SW480 (cell line): Measurements from ENCODE around the gene PCID2.

Experiments
- DNase-seq: peaks from one replicate; pipeline ENCODE4 v3.0.0-alpha.2; 2016; ENCODE audit warnings: low spot score

The PCID2 gene

GRCh38 chr13:113219256-113219940 lies 10.9 kb upstream of the PCID2 start:
- DNase-seq = no peak

- no peak for DNase-seq
These were observed 10.1 kb upstream of the PCID2 start for GRCh38 chr13:113218586-113218985.

- DNase-seq = peak; percentile 56
These were observed 8.0 kb upstream of the PCID2 start for GRCh38 chr13:113216254-113217048.

DNA sequence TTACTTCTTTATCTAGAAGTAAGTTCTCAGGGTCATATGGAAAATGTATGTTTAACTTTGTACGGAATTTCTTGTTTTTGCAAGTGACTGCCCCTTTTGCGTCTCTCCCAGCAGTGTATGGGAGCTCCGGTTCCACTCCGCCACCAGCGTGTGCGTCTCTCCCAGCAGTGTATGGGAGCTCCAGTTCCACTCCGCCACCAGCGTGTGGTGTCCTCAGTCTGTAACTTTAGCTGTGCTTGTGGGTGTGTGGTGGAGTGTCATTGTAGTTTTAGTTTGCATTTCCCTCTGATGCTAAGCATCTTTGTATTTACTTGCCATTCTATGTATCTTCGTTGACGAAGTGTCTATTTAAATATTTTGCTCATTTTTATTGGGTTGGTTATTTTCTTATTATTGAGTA lies 3.3 kb upstream of the PCID2 start:
- no peak for DNase-seq

GRCh38 chr13:113210833-113211232 lies 2.4 kb upstream of the PCID2 start:
- DNase-seq = no peak

GRCh38 chr13:113209759-113210421 lies 1.4 kb upstream of the PCID2 start:
- peak; percentile 85 for DNase-seq

DNA sequence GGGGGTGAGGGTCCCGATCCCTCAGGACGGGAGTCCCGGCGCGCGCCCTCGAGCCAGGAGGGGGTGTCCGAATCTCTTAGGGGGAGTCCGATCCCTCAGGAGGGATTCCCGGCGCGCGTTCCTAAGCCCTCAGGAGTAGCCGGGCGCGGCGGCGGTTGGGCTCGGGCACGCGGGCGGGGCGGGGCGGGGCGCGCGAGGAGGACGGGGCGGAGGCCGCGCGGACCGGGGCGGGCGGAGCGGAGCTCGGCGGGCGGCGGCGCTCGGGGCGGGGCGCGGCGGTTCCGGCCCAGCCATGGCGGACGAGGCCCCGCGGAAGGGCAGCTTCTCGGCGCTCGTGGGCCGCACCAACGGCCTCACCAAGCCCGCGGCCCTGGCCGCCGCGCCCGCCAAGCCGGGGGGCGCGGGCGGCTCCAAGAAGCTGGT lies 878 bp upstream of the PCID2 start, which contains the start of gene CUL4A:
Gene CUL4A, plus strand, starts transcription at position 278 of the 423 bp plus-strand sequence. Its CDS starts 15 bp downstream, at position 293.
- DNase-seq = peak; percentile 77

- DNase-seq = peak; percentile 46
These were observed 514 bp downstream of the PCID2 start for GRCh38 chr13:113207890-113208420.

DNA sequence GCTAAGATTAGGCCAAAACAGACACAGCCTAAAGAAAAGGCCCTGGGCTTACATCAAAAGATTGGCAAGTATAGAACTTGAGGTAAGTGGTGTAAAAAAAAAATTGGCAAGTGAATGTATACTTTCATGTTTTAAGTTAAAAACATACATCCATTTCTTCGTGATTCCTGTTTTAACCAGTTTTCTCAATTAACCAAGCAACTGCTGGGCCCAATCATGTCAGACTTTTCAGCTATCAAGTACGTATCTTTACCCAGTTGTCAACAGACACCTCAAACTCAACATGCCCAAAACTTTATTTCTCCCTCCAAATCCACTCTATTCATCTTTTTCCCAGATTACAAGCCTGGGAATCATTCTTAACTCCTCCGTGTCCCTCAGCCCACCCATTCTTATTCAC lies 1.0 kb downstream of the PCID2 start:
- no peak for DNase-seq

GRCh38 chr13:113205428-113205931 lies 3.0 kb downstream of the PCID2 start:
- no peak for DNase-seq

- no peak for DNase-seq
These were observed 4.1 kb downstream of the PCID2 start for GRCh38 chr13:113204378-113204734.

GRCh38 chr13:113203507-113204377 lies 4.7 kb downstream of the PCID2 start:
- DNase-seq = no peak

- DNase-seq = no peak
These were observed 5.6 kb downstream of the PCID2 start for GRCh38 chr13:113202912-113203311.

DNA sequence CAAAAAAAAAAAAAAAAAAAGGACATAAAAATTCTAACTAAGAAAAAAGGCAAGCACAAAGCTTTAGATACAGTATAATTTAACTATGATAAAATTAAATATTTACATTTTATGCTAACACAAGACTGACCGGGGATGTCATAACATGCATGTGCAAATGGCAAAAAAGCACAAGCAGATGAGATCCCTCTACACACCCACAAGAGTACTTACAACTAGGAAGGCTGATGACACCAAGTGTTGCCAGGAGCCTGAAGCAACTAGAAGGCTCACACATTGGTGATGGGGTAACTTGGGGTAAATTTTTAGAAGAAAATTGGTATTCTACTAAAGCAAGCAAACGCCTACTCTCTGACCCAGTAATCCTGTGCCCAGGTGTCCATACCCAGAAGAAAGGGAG lies 6.7 kb downstream of the PCID2 start:
- no peak for DNase-seq

DNA sequence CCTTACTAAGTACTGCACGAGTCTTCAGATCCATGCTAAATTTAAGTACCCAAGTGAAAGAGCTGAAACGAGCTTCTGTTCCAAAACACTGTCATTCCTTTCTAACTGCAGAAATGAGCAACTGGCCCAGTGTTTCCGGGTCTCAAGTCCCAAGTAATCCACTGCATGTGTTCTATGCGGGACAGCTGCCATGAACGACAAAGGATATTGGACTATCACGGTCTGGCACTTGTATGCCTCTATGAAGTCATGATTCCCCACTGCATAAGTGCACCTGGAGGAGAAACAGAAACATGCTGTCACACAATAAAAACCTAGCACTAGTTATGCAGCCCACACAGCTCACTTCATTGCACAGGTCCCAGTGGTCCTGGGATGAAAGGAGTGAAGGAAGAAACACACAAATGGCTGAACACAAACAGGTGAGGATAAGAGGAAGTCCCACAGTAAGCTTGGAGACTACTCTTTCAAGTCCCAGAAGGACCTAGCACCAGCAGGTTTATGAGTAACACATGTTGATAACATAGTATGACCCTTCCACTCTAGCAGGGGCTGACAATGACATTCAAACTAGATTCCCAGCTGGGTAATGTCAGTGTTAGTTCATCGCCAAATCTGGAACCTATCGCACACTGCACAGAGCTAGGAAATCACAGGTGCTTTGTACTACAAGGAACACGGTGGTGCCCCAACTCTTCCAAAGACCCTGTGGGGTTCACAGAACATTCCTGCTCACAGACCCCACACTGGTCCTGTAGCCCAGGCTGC lies 11.3 kb downstream of the PCID2 start:
- DNase-seq = no peak

DNA sequence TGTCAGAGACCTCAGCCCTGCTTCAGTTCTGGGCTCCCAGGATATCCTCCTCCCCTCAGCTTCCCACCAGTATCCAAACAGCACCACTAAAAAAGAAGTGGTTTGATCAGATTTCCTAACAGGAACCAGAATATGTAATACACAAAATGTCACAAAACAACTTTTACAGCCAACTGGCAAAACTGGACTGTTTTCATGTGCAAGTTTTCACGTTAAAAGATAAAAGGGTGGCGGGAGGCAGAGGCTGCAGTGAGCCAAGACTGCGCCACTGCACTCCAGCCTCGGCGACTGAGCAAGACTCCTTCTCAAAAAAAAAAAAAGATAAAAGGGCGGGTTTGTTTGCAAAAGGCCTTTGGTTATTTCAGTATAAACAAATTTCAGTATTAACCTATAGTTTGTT lies 13.1 kb downstream of the PCID2 start:
- no peak for DNase-seq

DNA sequence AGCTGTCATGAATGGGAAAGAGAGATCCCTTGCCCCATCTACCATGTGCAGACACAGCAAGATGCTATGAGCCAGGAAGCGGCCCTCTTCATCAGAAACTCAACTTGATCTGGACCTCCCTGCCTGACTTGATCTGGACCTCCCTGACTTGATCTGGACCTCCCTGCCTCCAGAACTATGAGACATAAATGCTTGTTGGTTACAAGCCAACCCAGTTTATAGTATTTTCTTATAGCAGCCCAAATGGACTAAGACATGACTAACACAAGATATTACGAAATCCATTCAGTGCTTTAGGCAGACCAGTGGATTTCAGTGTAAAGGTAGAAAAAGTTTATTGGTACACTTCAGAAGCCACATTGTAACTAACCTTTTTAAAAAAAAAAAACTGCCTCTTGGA lies 15.6 kb downstream of the PCID2 start:
- no peak for DNase-seq

DNA sequence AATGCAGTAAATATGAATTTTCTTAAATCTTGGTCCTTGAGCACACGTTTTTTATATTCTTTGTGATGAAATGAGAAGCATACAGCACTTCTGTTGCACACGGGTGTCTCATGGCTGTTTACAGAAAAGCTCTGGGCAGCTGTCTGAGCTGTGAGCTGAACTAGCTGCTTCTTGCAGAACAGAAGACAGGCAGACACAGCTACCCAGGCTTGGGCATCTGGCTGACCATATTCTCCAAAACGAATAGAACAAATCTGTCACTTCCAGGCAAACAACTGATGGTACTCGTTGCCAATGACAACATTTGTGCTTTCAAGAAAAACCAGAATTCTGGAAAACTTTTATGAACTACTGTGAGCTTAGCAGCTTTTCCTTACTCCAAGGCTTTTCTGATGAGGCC lies 16.2 kb downstream of the PCID2 start:
- no peak for DNase-seq

GRCh38 chr13:113190181-113190580 lies 18.3 kb downstream of the PCID2 start:
- DNase-seq = no peak

- no peak for DNase-seq
These were observed 20.4 kb downstream of the PCID2 start for GRCh38 chr13:113187883-113188665.
